Measurements from ENCODE around the gene SAMD13.

SAMD13 gene

DNA sequence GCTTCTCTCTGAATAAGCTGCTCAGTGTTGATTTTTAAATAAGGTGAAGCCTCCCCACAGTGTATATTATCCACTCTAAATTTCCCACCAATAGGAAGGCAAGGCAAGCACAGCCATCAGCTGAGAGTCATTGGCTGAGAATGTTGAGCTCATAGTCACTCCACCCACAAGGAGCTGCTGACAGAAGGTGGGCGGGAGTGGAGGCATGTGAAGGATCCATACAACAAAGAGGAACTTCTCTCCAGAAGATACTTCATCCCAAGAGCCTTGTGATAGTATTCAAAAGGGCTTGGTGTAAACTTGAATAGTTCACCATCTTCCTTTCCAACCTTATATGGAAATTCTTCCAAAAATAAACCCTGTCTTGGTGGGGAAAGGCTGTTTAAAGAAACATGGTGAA is 42.8 kb downstream of the SAMD13 start:
- no peak for DNase-seq (ENCODE audit: low read depth in 3 of 3)

DNA sequence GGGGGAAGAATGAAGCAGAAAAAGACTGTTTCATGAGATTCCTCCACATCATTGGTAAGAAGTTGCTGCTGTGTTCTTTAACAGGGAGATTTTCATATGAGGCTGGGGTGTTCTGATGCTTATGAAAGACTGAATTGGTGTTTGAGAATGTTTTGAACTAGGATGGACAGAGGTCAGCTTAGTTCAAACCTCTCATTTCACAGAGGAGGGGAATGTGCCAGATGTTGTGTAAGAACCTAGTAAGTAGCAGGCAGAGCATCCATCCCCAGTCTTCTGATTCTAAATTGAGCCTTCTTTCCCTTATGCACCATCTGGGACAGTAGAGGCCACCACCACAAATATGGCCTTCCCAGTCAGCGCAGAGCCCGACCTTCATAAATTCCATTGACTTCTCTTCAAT is 43.7 kb downstream of the SAMD13 start:
- no peak for DNase-seq (ENCODE audit: low read depth in 3 of 3)

GRCh38 chr1:84347271-84347931 is 45.9 kb downstream of the SAMD13 start:
- DNase-seq (ENCODE audit: low read depth in 3 of 3): no peak

DNA sequence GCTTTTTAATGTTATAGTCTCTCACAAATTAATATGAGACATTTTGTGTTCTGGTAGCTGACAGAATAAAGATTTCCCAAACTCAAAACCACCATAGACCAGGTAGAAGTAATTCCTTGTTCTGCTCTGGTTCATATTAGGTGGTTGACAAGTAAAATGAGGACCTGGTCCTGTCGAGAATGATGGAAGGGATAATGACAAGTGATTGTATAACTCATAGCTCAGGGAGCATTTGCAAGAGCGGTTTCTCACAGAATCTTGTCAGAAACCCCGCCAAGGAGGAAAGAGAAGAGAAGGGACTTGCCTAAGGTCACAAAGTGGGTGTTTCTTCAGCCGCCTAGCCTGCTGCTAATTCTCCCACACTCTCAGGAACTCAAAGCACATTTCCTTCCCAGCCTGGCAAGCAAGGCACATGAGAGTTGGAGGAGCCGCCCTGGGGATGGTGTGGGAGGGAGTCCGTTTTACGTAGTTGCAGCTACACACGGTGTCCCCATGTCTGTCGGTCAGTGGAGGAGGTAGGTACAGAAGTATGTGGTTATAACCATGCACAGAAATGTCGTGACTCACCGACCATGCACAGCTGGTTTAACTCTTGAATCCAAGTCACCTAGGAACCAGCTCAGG is 46.5 kb downstream of the SAMD13 start:
- no peak for DNase-seq (ENCODE audit: low read depth in 3 of 3)

- no peak for DNase-seq (ENCODE audit: low read depth in 3 of 3)
Measured at GRCh38 chr1:84348759-84349158, 47.3 kb downstream of the SAMD13 start.

GRCh38 chr1:84350104-84350503 is 48.6 kb downstream of the SAMD13 start:
- DNase-seq (ENCODE audit: low read depth in 3 of 3): no peak

- no peak for DNase-seq (ENCODE audit: low read depth in 3 of 3)
Measured at GRCh38 chr1:84350550-84350949, 49.0 kb downstream of the SAMD13 start.

DNA sequence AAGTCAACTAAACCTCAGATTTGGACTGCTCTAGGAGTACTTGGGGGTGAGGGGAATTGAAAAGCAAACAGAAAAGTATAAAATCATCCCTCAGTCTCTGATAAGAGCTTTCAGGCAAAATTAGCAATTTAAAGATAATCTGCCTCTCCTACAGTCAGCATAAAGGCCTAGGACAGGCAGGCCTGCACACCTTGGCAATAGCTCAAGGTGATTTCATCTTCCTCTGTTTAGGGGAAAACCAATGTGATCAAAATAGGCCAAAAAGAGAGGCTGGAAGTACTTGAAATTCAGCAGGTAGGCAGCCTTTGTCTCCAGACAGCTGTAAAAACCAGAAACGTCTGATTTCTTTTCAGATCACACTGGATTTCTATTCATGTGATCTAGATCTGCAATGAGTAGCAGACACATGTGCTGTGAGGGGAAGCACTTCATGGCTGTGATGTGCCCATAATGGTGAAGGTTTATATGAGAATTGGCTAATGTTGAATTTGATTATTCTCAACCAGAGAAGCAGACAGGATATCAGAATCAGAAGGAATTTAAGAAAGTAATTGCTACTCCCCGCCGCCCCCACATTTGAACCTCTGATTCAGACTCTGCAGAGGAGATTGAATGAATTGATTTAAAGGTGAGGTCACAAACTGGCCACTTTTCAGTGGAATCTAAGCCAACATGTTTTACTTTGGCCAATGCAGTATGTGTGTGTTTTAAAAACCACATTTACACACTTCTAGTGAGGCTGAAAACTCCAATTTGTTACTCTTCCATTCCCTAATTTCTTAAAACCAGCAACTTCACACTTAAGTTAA is 51.0 kb downstream of the SAMD13 start:
- no peak for DNase-seq (ENCODE audit: low read depth in 3 of 3)

DNA sequence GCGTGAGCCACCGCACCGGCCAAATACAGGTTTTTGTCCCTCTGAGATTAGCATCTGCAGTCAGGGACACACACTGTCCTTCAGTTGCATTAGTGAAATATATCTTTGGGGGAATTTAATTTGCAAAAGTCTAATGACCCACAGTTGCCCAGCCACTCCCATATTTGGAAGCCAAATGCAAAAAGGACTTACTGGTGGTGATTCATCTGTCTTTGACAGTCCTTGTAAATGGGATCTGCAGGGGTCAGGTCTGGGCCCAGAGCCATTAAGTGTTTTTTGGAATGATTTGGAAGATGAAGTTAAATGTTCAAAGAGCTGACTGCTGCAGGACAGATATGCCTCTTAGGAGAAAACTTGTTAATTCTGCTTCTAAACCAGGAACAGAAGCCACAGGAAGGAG is 52.2 kb downstream of the SAMD13 start:
- DNase-seq (ENCODE audit: low read depth in 3 of 3): no peak

- DNase-seq (ENCODE audit: low read depth in 3 of 3): no peak
Measured at GRCh38 chr1:84355556-84355955, 54.0 kb downstream of the SAMD13 start.

GRCh38 chr1:84356881-84357280 is 55.4 kb downstream of the SAMD13 start:
- no peak for DNase-seq (ENCODE audit: low read depth in 3 of 3)

DNA sequence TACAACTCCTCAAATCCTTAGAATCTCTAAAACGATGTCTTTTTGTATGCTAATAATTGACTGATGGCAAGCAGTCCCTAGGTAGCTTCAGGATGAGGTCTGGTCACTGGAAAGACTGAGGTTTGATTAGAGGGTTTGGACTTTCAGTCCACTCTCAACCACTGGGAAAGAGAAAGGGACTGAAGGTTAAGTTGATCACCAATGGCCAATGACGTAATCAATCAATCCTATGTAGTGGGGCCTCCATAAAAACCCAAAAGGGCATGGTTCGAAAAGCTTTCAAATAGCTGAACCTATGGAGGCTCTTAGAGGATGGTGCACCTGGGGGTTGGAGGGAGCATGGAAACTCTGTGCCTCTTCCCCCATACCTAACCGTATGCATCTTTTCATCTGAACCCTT is 57.2 kb downstream of the SAMD13 start:
- no peak for DNase-seq (ENCODE audit: low read depth in 3 of 3)

DNA sequence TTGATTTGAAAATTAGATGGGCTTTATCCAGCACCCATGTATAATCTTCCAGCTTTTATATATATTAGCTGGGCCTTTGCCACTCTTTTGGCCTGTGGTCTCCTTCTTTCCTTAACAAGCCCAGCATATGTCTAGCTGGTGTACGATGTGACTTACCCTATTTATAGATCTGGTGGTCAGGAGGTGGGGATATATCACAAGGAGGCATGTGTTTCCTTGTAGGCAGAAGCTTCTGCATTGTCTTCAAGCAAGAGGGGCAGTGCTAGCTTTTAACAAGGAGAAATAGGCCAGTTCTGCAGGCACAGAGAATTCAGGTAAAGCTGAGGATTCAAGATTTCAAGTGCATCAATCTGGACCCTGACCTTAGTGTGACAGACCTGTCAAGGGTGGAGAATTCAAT is 58.8 kb downstream of the SAMD13 start:
- no peak for DNase-seq (ENCODE audit: low read depth in 3 of 3)

GRCh38 chr1:84361796-84362195 is 60.3 kb downstream of the SAMD13 start:
- DNase-seq (ENCODE audit: low read depth in 3 of 3): no peak

DNA sequence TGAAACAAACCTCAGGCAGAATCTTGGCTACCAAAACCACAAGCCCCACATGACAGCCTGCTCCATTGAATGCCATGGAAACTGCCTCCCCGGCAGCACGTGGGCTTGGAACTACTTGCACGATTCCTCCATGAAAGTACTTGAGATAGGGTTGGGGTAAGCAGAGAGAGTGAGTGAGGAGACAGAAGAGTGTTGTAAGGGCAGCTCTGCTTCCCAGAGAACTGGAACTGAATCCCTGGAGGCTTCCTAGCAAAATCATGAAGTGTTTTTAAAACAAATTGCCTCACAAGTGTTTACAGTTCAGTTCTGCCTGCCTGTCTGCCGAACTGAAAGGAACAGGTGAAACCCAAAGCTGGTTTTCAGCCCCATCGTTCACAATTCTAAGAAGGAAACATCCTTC is 61.5 kb downstream of the SAMD13 start:
- no peak for DNase-seq (ENCODE audit: low read depth in 3 of 3)

- DNase-seq (ENCODE audit: low read depth in 3 of 3): no peak
Measured at GRCh38 chr1:84363622-84364021, 62.1 kb downstream of the SAMD13 start.

GRCh38 chr1:84365225-84366221 is 64.0 kb downstream of the SAMD13 start:
- DNase-seq (ENCODE audit: low read depth in 3 of 3): peak in 1 of 3 donors; percentile 16

DNA sequence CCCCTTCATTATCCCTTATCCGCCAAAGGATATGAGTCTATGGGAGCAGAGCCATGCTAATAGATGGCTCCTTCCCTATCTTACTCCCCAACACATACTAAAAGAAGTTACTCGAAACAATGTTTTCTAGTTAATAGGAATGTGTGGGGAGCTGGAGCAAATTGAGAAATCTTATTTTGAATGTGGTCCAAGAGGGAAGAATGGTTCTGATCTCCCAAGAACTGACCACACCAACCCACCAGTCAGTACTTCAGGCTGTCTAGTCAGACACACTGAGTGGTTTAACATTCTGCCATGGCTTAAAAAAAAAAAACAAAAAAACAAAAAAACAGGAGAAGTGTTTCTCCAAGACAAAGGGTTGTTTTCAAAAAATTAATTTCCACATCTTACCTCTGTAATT is 65.3 kb downstream of the SAMD13 start:
- DNase-seq (ENCODE audit: low read depth in 3 of 3): no peak

- no peak for DNase-seq (ENCODE audit: low read depth in 3 of 3)
Measured at GRCh38 chr1:84367219-84367618, 65.7 kb downstream of the SAMD13 start.

GRCh38 chr1:84368441-84368840 is 66.9 kb downstream of the SAMD13 start:
- DNase-seq (ENCODE audit: low read depth in 3 of 3): no peak

GRCh38 chr1:84370266-84370665 is 68.8 kb downstream of the SAMD13 start:
- no peak for DNase-seq (ENCODE audit: low read depth in 3 of 3)

Measured in stimulated activated CD4-positive, alpha-beta T cell treated with anti-CD3 and anti-CD28 coated beads, TNF-alpha, amount 100 ng/mL, for 48 hours (primary cell).